GM18502 (cell line): ENCODE results near the gene ZDHHC14.

Source experiments
- ATAC-seq: cut with Tn5 transposase; IDR thresholded peaks from one replicate; pipeline ENCODE4 v1.9.1; 2021; ENCODE audit warnings: mild to moderate bottlenecking; ENCODE audit not compliant: unreplicated experiment, poor library complexity

The ZDHHC14 gene

DNA sequence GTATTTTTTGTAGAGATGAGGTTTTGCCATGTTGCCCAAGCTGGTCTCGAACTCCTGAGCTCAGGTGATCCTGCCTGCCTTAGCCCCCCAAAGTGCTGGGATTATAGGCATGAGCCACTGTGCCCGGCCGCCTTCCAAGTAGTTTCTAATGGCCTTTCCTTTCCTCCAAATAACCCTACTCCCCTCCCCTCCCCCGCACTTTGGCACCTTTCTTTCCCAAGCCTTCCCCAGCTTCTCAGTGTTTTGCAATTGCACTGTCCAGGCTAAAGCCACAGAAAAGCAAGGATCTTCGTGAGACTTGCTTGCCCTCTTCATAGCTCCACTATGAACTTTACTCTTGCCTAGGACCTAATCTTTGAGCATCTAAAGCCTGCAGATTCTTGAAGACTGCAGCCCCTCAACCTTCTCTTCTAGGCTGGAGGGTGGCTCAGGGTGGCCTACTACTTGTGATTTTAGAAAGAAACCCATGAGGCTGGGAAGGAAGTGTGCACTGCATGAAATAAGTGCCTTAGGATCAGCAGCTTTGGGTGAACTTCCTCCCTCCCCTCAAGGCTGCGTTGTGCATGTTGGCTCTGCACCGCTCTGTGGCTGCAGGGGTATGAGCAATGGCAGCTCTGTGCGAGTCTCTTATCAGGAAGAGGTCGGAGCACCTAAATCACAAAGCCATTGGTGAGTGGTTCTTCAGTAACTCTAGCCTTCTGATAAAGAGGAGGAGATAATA, 289.6 kb downstream of the ZDHHC14 start:
- ATAC-seq: no peak

DNA sequence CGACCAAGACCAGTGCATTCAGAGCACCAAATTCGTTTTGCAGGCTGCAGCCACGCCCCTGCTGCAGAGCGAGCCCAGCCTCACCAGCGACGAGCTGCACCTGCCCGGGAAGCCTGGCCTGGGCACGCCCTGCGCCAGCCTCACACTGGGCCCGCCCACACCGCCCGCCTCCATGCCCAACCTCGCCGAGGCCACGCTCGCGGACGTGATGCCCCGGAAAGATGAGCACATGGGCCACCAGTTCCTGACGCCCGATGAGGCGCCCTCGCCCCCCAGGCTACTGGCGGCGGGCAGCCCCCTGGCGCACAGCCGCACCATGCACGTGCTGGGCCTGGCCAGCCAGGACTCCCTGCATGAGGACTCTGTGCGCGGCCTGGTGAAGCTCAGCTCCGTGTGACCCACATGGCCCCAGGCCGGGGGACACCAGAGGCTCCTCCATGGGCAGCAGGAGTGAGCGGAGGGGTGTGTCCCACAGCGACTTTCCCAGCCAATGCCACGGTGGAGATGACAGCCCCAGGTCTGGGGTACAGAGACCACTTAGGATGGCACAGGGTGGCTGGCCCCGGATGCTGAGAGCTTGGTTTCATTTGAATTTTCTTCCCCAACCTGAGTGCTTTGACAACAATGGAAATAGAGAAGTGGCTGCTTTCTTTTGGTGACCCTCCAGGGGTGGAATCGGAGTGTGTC, 291.9 kb downstream of the ZDHHC14 start:
- ATAC-seq: no peak

- no peak for ATAC-seq
Measured at GRCh38 chr6:157673596-157673995, 292.6 kb downstream of the ZDHHC14 start.

DNA sequence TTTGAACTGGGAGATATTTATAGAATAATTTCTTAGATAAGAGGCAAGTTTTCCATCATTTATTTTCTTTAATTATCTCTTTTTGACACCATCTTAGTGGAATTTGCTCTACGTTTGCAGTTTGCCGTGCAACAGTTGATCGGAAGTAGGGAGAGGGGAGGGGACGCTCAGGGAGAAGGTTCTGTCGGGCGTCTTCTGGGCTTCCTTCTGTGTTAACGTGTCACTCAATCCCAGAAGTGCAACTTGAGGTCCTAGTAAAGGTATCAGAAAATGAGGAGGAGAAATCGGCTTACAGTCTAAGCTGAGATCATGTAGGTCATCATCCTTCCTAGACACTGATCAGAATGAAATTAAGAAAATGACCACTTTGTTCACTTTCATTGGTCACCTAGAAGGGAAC, 293.1 kb downstream of the ZDHHC14 start:
- no peak for ATAC-seq

DNA sequence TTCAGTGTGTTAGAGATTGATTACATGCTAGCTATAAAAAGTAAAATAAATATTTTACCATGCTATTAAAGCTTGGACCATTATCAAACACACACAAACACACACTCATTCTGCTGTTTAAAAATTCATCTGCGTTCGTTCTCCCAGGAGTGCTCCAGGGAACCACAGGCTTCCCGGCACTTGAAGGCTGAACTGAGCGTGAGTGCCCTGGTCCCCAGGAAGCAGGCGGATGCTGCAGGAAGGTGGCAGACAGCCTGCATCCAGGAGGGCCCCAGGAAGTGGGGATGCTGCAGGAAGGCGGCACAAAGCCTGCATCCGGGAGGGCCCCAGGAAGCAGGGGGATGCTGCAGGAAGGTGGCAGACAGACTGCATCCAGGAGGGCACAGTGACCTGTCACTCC, 294.8 kb downstream of the ZDHHC14 start:
- no peak for ATAC-seq

DNA sequence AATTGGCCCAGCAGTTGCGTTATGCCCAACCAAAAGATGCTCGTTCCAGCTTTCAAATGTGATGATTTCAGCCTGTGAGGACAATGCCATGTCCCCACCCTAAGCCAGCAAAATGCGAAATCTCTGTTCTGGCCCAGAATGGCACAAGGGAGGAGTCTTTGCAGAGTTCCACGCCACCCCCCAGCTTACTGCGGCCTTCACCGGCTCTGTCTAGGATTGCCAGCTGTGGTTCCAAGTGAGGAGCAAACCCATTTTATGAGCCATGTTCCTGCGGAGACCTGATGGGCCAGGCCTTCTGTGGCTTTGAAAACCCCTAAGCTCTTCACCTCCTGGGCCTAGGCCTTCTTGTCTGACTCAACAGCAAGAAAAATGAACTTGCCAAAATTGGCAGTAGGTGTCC, 295.3 kb downstream of the ZDHHC14 start:
- ATAC-seq: no peak

GRCh38 chr6:157677235-157677634, 296.2 kb downstream of the ZDHHC14 start:
- no peak for ATAC-seq

DNA sequence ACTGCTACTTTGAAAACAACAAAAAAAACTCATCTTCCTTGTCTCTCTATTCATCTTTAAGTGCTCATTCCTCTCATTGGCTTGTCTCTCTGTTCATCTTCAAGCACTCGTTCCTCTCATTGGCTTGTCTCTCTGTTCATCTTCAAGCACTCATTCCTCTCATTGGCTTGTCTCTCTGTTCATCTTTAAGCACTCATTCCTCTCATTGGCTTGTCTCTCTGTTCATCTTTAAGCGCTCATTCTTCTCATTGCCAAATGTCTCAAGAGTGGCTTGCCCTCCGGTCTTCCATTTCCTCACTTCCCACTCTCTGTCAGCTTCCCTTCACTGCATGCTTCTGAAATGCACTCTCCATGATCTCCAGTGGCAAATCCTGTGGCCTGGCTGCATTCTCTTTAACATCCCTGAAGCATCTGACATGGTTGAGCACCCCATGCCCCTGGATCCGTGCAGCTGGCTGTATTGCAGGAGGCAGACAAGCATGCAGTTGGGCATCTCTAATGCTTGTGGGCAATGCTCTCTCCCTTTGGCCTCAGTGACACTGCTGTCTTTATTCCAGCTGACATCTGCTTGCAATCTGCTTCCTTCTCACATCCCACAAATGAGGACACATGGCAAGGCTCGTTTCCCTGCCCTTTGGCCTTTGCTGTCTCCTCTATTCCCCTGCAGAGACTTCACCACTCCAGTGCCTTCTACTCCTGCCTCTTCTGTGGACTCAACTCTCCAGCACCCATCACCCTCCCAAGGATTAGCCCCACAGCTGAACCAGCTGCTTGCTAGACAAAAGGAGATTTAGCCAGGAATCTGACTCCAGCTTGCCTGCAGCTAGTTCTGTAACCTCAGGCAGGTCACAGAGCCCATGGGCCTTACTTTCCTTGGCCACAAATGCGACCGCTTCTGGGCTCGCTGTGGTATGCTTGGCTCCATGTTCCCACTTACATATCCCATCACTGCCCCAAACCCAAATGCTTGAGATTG, 298.9 kb downstream of the ZDHHC14 start:
- ATAC-seq: no peak

GRCh38 chr6:157681041-157681650, 300.2 kb downstream of the ZDHHC14 start:
- ATAC-seq: no peak

- ATAC-seq: no peak
Measured at GRCh38 chr6:157682856-157683481, 302.0 kb downstream of the ZDHHC14 start.

GRCh38 chr6:157683707-157684106, 302.7 kb downstream of the ZDHHC14 start:
- ATAC-seq: no peak

GRCh38 chr6:157684620-157685299, 303.8 kb downstream of the ZDHHC14 start:
- ATAC-seq: no peak

DNA sequence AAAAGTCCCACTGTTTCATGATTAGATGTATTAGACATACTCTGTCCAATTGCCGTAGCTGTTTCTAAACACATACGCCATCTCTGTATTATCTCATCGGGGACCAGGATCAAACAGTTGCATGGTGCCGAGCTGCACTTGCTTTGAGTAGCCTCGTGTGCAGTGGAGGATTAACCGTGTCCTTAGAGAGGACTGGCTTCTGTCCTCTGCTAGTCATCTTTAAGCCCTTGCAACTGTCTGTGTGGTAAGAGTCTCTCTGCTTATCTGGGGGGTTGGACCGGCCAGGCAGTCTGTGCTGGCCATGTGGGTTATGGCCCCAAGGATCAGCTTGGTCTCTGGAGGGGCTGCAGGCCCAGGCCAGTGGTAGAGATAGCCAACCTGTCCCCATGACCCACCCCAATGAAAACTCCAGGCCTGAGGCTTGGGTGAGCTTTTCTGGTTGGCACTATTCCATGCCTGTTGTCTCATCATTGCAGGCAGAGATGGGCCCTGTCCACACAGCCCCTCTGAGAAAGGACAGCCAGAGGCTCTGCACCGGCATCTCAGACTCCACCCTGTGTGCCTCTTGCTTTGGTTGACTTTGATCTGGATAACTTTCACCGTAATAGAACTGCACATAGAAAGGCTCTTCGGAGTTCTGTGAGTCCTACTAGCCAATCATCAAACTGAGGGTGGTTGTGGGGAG, 304.7 kb downstream of the ZDHHC14 start:
- no peak for ATAC-seq

DNA sequence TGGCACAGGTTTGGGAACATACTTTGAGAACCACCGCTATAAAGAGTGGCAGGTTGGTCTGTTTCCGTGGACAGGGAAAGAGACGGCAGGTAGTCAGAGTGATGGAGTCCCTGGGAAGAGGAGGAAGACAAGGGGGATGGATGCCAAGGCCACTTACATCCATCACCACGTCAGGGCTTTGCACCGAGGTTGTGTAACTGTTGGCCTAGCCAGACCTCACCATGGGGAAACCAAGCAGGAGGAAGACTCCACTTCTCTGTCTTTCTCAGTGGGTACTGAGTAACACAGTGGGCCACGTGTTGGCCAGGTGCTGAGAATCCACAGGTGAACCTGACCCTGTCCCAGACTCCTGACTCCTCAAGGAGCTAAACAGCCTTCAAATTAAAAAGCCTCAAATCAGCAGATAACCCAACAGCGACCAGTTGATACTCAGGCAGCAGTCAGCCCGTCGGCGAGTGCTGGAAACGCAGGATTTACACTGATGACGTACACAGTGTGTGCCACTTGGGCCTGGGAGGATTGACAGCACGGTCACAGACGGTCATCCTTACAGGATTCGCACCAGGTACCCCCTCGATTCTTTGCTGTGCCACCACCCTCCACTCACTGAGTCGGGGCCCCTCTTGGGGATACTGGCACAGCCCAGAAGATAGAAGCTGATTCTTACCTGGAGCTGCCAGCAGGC, 307.4 kb downstream of the ZDHHC14 start:
- no peak for ATAC-seq

GRCh38 chr6:157688960-157689599, 308.1 kb downstream of the ZDHHC14 start:
- no peak for ATAC-seq

GRCh38 chr6:157689875-157690274, 308.9 kb downstream of the ZDHHC14 start:
- ATAC-seq: no peak

DNA sequence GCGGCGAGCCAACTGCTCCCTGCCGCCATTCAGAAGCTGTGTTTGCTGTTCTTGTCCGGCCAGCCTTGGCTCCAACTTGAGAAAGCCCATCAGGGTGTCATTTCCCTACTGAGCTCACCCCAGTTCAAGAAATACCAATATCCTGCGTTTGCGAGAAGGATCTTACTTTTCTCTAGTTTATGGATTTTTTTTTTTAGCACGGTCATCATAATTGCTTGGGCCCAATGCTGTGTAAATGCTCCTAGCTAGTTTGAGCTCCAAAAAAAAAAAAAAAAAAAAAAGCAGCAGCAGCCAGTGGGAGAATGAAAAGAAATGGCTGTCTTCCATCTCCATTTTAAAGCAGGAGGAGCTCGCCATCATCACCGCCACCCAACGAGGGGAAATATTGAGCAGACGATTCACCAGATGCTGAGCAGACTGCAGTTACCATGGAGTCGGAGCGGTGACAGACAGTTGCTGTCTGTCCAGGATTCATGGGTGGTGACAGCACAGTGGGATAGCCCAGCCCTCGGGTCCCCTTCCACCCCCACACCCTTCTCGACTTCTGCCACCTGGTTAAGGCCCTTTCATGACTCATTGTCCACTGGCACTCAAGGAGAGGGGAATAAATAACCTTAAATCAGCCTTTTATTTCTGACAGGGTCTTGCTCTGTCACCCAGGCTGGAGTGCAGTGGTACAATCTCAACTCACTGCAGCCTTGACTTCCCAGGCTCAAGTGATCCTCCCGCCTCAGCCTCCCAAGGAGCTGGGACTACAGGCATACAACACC, 309.6 kb downstream of the ZDHHC14 start:
- ATAC-seq: no peak
